GM21723 (cell line): ENCODE results near the gene PPARGC1A.

Experiments
- ATAC-seq: cut with Tn5 transposase; IDR thresholded peaks from one replicate; pipeline ENCODE4 v1.9.1; 2021; ENCODE audit warnings: mild to moderate bottlenecking, moderate library complexity; ENCODE audit not compliant: unreplicated experiment

Gene PPARGC1A

DNA sequence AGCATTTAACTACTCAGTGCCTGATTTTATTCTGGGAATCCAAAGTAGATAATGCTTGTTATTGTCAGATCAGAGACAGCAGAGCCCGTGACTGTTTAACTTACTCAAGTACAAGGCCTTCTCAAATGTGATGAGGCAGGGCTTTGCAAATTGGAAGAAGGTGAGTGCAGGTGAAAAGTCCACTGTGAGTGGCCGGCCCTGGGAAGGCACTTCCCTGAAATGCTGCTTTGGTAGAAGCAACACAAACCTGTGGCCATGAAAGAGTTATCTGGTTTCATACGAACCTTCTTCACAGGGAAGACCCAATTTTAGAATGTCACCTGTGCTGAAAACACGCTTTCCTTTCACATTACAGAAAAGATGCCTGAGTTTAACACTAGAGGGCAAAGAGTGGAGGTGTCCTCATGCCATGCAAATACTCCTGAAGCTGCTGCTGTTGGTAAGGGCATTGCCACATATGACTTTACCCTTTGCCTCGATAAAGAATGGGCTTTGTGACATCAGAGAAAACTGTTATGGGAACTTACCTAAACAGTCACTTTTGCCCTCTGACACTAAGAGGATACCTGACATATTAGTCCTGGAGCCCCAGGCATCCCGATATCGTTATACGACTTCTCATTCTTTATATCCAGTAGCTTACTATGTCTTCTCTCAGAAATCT is 8.0 kb downstream of the PPARGC1A start:
- ATAC-seq = no peak

DNA sequence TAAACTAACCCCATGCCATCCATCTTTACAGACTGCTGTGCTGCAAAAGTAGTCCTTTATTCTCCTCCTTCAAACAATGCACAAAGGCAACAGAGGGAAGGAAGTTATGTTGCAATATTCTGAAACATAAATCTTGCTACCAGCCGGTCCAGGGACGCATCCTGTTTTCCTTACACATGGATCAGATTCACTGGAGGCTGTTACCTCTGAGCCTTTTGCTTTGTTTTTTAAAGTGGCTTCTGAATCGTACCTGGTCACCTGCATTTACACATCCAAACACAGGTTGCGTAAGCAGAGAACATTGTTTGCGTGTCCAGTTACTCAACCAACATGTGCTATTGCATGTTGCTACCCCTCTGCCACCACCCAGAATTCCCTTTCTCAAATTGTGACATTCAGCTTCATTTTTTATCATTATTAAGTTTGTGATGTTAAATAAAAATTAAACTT is 8.8 kb downstream of the PPARGC1A start:
- no peak for ATAC-seq

DNA sequence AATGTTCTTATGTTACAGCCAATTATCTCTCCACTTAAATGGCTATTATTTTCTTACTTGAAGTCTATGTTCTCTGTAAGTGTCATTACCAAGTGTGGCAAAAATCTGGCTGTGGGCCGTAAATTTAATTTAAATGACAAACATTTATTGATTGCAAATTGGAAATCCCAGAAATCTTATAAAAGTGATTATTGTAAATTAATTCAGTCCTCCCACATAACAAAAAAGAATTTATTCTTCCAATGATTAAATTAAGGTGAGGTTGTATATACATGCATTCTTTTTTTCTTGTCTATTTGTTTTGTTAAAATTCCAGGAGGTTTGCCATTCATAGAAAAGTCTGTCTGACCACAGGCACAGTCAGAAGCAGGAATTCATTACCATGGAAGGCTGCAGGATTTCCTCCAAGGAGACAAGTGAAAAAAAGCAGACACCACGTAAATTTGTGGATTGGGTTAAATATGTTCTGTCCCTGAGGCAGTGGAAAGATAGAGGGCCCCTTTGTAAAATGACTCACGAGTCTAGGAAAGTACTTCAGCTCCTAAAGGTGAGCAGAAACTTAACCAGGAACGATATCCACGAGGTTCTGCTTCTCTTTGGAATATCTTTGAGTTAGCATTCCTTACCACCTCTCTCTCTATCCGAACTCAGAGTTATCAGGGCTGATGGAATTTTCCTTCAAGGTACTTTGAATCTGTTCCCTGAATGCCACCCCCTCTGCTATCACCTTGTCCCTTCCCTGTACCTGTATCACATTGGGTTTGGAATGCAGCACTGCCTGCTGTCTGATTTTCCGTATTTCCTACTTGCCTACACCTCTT is 10.7 kb downstream of the PPARGC1A start:
- ATAC-seq = no peak

DNA sequence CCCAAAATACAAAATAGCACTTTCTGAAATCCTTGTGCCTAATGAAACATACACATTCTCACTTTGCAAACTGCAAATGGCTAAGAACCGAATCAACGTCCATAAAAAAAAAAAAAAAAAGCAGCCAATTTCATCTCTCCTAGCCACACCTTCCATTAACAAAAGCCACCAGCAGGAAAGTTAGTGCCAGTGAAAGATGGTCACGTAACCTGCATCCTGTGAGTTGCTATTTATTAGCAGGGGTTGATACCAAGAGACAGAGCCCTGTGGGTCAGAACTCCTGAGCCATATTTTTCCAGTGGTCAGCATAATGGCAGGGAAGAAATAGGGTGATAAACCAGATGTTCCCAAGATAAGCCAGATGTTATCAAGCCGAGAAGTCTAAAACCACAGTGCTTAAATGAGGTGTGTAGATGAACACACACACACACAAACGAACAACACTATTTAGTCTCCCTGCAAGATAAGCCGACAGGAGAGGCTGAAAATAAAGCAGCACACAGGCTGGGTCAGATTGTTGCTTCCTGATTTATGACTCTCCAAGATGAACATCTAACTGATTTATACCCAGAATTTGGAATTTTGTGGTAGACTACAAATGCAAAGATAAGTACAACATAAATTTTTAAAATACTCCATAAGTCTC is 11.5 kb downstream of the PPARGC1A start:
- ATAC-seq = no peak

DNA sequence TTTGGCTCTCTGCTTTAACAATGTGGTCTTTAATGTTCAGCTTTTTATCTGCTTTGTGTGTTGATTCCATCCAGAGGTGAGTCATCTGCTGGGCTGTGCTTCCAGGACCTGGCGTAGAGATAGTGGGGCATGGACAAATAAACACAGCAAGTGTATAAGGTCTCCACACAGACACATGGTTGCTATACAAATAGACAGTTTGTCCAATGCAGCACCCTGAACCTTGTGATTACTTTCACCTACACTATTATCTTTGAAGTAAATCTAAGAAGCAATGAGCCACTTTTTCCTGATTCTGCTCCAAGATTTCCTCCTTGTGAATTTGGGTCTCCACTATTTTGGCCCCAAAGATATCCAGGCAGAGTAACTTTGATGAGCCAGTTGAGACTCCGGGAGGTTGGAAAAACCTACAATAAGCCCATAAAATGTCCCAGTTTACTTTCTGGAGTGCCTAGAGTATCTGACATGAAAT is 12.1 kb downstream of the PPARGC1A start:
- no peak for ATAC-seq

DNA sequence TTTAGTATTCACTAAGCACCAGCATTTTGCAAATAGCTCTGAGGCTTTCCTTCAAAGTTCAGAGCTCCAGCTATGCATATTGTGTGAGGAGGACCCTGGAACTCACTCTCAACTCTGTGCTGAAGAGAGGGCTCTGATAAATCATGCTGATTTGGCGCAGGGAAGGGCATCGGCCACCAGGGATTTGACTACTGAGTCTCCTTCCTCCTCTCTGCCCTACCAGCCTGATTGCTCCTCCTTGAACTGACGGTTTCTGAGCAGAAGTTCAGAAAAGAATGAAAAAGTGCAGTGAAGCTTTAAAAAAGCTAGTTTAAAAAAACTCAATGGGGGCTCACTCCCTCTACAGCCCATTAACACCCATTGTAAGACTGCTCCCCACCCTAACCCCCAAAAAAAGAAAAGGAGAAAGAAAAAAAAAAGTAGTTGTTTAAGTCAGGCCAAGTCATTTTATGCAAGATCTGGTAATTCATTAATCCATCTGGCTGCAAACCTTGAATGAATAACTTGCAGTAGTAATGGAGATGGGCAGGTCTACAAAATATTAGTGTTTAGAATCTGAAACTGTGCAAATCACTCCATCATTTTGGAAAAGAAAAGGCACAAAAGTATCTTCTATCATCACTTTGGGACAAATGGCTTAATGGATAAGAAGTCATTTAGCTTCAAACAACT is 13.3 kb downstream of the PPARGC1A start:
- no peak for ATAC-seq

DNA sequence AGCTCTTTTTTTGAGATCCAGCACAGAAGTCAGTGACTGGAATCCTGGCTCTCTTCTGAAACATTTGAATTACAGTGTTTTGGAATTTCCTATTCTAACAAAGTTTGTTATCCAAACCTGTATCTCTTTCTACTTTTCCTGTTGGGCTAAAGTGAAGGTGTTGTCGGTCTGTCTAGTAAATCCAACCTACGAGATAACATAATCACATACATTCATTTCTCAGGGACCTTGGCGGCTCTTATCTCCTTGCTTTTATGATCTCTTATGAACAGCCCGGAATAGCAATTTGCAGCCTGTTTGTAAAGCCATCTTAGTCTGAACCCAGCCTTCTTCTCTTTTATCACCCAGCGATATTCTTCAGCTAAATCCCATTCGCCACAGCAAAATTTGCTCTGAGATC is 14.5 kb downstream of the PPARGC1A start:
- ATAC-seq = no peak

DNA sequence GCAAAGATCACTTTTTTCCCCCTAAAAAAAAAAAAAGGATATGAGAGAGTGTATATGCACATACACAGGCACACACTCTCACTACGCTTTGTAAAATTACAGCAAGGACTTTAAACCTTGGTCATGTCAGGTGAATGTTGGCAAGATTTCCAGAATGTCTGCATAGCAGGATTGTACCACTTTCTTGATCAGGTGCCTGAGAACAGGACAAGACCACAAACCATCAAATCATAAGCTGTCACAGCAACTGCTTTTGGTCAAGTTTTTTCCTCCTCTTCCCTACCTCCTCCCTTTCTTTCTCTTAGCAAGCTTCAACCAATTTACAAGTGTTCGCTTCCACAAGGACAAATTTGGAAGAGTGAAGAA is 15.3 kb downstream of the PPARGC1A start:
- ATAC-seq = no peak

DNA sequence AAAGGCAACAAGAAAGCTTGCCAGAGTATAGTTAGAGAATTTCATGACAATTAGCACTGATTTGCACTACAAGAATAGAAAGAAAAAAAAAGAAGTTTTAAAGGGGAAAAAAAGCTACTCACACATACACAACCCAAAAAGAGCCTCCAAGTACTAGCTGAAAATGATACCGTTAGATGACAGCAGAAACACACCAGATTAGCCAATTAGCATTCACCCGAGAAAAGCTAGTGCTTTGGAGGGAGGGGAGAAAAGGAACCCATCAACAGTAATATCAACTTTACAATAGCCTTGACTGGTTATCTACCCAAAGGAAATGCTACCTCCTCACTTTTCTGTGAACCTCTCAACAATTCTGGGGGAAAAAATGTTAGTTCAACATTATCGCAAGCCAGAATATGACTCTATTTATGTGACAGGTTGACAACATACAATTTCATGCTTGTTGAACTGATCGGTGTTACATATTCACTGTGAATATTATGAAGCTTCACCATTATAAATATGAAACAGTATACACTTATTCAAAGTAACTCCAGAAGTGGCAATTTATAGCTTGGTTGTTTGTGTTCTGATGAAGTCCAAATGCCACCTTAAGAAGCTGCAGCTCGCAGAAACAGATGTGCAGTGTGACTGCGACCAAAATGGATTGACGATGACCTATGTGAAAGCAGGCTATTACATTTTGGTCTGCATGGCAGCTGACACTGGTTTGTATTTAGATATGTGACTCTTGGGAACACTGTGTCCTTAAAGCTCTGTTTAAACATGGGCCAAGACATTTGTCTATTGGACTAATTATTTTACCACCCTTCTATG is 15.9 kb downstream of the PPARGC1A start:
- ATAC-seq = no peak

DNA sequence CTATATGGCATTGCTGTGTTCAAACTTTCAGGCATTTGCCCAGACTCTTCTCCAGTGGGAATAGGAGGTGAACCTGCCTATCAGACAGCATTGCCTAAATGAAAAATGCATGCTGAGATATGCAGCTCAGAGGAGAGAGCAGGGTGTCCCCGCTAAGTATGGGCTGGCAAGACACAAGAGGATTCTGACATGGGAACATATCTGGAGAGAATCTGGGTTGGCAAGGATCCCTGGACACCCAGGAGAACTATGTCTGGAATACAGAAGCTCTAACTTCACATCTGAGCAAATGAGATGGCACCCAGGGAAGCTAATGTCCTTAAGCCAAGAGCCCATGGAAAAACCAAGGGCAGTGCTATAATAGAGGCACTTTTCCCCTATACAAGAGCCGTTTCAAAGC is 18.4 kb downstream of the PPARGC1A start:
- no peak for ATAC-seq

DNA sequence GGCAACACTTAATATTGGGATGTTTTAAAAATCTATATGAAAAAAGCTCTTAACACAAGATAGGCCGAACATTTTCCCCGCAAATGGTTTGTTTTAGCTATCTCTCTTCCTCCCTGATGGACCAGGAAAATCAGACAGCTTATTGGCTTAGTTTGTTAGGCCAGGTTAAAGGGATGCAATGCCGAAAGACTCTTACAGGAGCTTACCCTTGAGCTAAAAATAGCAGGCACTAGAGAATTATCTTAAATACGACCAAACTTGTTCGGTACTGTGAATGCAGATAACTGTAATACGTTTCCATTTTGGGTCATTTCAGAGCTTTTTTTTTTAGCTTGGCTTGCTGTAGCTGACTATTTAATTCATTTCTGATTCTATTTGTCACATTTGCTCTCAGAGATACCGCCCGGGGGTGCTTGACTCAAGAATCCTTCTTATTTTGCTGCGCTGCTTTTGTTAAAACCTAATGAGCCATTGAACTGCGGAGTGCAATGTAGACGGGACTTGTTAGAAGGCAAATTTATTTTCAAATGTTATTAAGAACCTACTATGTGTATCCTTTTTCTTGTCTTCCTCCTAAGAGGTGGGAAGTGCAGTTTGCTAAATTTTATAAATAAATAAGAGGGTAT is 23.3 kb downstream of the PPARGC1A start:
- no peak for ATAC-seq

DNA sequence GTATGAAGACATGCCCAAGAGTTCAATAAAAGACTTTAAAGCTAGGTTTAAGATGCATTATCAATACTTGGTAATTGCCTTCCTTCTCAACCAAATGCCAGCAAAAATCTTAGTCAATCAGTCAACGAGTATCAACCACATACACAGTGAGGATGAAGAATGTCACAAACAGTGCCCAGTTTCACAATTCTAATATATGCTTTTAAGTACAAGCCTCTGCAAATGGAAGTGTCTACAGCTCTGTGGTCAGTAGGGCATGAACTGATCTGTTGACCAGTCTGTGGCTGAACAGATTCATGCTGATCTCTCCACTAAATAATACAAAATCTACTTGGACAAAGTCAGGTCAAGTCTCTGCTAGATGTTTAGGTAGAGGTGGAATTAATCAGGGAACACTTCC is 27.9 kb downstream of the PPARGC1A start:
- ATAC-seq = no peak

DNA sequence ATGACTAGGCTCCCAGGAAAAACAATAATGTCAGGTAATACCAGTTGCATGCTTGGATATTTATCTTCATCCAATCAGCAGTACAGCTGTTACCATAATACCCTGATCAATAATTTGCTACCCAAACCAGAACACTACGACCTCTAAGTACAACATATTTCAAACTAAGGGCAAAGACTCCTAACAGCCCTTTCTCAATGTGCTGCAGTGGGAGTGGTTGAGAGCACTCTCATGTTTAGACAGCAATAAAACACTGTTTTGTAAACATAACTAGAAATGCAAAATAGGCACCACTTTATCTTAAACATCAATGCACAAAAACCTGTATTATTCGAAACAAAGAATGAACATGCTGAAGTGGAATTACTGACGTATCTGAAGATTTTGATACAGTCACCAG is 28.9 kb downstream of the PPARGC1A start:
- no peak for ATAC-seq

DNA sequence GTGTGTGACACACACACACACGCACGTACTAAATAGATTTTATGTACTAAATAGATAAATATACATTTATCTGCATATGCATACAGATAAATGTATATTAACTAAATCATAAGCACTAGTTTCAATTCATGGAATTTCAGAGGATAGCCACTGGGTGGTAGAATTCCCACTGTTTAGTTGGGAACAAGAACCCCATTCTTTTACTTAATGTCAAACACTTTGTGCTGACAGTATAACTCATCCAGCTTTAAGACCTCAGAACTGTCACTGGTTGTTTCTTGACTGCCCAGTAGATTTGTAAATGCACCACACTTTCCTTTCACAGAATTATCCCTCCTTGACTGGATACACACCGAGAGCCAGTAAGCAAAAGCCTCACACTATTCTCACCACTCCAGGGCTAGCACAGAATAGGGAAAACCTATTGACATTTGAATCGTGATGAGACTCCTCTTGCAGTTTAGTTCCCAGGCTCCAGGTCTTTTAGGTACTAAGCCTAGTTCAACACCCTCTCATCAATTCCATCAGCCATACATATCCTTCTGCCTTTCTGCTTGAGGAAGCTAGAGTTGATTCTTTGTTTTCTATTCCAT is 32.4 kb downstream of the PPARGC1A start:
- ATAC-seq = no peak

DNA sequence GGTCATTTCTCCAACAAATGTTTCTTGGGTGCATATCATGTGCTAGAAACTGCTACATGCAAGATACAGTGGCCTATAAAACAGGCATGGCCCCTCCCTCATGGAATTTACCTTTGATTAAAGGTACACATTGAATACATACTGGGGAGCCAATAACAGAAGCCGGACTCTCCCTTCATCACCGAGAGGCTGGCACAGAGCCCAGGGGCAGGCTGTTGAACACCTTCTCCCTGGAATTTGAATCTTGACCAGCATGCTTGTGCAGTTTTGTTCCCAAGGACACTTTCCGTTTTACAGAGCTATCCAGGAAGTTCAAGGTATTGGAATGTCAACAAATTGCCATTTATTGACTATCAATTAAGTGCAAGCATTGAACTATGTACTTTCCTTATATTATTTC is 33.2 kb downstream of the PPARGC1A start:
- ATAC-seq = no peak

DNA sequence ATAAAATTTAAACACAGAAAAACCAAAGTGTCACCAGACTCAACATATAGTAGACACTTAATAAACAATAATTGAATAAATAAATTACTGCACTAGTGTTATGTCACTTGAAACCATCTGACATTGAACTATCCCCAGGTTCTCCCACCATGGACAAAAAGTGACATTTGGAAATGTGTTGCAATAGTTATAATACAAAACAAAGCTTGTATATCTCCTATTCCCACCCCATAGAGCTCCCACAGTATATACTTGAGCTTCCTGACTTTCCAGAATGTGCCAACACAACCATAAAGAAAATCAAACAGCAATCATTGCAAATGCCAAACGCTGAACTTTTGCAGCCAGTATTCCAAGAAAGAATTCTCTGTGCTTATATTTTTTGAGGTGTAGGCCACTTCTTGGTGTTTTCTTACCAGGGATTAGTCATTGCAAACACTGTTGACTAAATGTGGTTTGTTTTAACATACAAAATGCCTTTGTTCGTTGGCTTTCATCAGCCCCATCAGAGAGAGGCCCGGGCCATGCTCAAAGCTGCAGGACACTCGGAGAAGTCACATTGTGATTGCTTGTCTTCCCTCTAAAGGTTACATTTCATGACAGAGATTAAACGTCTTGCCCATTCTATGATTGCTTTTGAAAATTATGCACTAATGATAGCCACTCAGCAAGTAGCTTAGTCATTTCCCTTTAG is 33.8 kb downstream of the PPARGC1A start:
- ATAC-seq = no peak

DNA sequence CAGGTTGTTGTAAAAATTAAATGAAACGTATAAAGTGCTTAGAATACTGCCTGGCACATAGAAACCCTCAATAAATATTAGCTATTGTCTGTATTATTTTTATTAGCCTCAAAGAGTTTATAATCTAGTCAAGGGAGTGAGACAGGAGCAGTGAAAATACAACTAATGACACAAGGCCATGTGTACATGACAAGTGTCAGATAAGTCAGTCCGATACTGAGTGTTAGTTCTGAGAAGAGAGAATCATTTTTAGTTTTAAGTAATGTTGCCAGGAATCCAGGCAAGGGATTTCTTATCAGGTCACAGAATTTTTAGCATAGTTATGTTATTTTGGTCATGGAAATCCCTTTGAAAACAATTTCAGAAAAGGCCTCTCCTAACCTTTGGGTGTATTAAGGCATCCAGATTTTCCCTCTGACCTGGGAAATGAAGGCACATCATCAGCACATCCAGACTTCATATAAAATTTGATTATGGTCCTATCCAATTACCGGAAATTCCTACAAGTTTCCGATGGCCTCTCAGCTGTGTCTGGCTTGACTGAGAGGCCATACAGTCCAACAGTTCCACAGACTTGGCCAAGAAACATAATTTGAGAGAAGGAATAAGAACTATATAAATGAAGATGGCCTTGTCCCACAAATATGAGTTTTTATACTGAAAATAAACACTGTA is 35.7 kb downstream of the PPARGC1A start:
- no peak for ATAC-seq

DNA sequence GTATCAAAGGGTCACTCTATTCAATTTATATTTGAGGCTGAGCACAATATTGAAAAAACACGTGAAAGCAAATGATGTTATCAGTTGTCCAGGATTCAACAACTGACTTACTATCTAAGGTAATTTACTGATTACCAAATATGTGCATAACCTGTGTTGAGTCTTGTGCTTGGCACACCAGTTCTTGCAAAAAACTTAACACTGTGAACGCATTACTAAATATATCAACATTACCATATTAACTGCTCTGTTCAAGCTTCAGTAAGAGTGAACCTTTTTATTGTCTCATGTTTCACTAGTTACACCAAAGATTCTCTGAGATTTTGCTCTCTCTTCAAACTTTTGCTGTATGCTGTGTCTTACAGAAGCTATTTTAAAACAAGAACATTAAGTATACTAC is 38.4 kb downstream of the PPARGC1A start:
- no peak for ATAC-seq

DNA sequence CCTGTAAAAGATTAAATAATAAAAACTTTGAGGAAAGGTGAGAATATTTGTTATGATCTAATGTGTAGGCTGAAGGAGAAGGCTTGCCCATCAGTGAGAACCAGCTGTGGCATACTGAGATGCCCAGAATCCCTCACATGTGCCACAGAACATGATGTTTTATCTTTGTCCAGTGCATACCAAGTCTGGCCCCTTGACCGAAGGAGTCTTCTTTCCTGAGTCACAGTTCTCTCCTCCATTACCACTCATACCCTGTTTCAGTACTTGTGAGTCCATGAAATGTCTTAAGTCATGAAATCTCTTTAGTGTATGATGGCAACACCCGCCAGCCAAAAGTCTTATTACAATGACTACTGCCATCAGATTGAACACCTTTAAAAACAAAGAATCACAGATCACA is 42.7 kb downstream of the PPARGC1A start:
- ATAC-seq = no peak
